ENCODE results near the gene POLR3K.

GRCh38 chr16:43294-43693 is 10.1 kb downstream of the POLR3K start:
- TF ChIP-seq CTCF (IDR thresholded peaks at IDR 0.05) (no peak), ZFX (IDR thresholded peaks at IDR 0.05; ENCODE audit: borderline replicate concordance) (no peak)

Measured in 22Rv1 (cell line).